GM12891 (cell line): ENCODE data around the gene B3GNT8.

Experiments
- POLR2AphosphoS5 ChIP-seq: IDR thresholded peaks from 2 replicates; pipeline ENCODE4 v1.6.1; 2011; ENCODE audit warnings: low read depth, low read length, control low read depth
- SPI1 ChIP-seq: IDR thresholded peaks from 2 replicates; pipeline ENCODE4 v1.6.1; 2011; ENCODE audit warnings: low read depth, low read length, control low read depth

DNA sequence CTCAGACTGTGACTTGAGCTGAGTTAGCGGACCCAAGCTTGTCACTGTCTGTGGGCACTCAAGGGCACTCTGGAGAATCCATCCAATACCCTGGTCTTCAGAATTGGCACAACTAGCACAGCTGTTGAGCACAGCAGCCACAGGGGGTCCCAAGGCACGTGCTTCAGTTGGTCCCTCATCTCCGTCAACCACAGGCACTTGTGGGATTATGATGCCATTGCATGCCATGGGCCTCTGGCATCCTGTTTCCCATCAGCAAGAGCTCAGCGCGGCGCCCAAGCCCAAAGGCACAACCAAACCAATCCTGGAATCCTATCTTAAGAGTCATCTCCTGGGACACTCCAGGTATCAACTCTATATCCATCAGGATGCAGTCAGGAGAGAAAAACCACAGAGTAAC is 3.7 kb upstream of the B3GNT8 start:
- TF ChIP-seq POLR2AphosphoS5 (0 out of 2 replicates have a peak, but pooled peaks have one; percentile 1), SPI1 (no peak)
